IMR-90 (cell line): ENCODE data around the gene CLN3. TPM values are rescaled to one million over a fixed set of nuclear protein-coding genes. Genes with fewer than 3 reads are reported as not detected.

Experiments
- ATAC-seq: fragments of 200-7000 bp; cut with Tn5 transposase; 2 replicates; pipeline ENCODE4 v1.9.1; 2020; ENCODE audit warnings: low read depth, mild to moderate bottlenecking, moderate library complexity
- BruUV-seq: library from RNA; stranded (reverse); fragments of 400-500 nt; replicated peaks from 2 replicates; lab custom pipeline; 2021; lab: Mats Ljungman, UMichigan
- CTCF ChIA-PET: fragments of 300-600 bp; formaldehyde crosslinking; extraction: SDS; loops from one replicate; lab custom pipeline; 2021; ENCODE audit warnings: antibody characterized with exemption; lab: Yijun Ruan, JAX
- POLR2A ChIA-PET: fragments of 300-600 bp; sonication (Branson Sonifier 250); formaldehyde crosslinking; loops from one replicate; lab custom pipeline; 2022; ENCODE audit warnings: antibody characterized with exemption; ENCODE audit not compliant: unreplicated experiment; lab: Charles Lee
- DNase-seq: peaks from one replicate; pipeline ENCODE4 v3.0.0; 2013
- H2AFZ ChIP-seq: replicated peaks from 2 replicates; pipeline ENCODE3; 2013; ENCODE audit warnings: low read length, mild to moderate bottlenecking; ENCODE audit not compliant: poor library complexity
- H2AK5ac ChIP-seq: 2 replicates; pipeline ENCODE4 v1.6.1; 2013; ENCODE audit warnings: low read depth, low read length, inconsistent platforms
- H2AK9ac ChIP-seq: replicated peaks from 2 replicates; pipeline ENCODE3; 2013; ENCODE audit warnings: mild to moderate bottlenecking, low read depth, low read length, moderate library complexity; ENCODE audit not compliant: poor library complexity
- H2BK120ac ChIP-seq: 2 replicates; pipeline ENCODE4 v1.6.1; 2013; ENCODE audit warnings: low read depth, low read length, inconsistent platforms
- H2BK15ac ChIP-seq: 3 replicates; pipeline ENCODE4 v1.6.1; 2013; ENCODE audit warnings: low read depth, low read length, inconsistent platforms
- H2BK20ac ChIP-seq: 2 replicates; pipeline ENCODE4 v1.6.1; 2013; ENCODE audit warnings: low read depth, mild to moderate bottlenecking, inconsistent platforms, low read length, moderate library complexity
- H2BK5ac ChIP-seq: 2 replicates; pipeline ENCODE4 v1.6.1; 2013; ENCODE audit warnings: mild to moderate bottlenecking, low read depth, low read length, inconsistent platforms; ENCODE audit not compliant: poor library complexity, severe bottlenecking
- H3K14ac ChIP-seq: replicated peaks from 2 replicates; pipeline ENCODE4 v1.6.1; 2013; ENCODE audit warnings: low read depth, low read length, inconsistent platforms
- H3K18ac ChIP-seq: 2 replicates; pipeline ENCODE4 v1.6.1; 2013; ENCODE audit warnings: low read depth, low read length, control low read depth
- H3K23ac ChIP-seq: 2 replicates; pipeline ENCODE4 v1.6.1; 2013; ENCODE audit warnings: low read depth, low read length, inconsistent platforms
- H3K27ac ChIP-seq: 2 replicates; pipeline ENCODE4 v1.5.1; 2013; ENCODE audit warnings: mild to moderate bottlenecking, control low read depth, low read length; ENCODE audit not compliant: insufficient read depth
- H3K27me3 ChIP-seq: 2 replicates; pipeline ENCODE4 v1.6.1; 2013; ENCODE audit warnings: low read length; ENCODE audit not compliant: control insufficient read depth, insufficient read depth
- H3K36me3 ChIP-seq: 2 replicates; pipeline ENCODE4 v1.6.1; 2013; ENCODE audit warnings: low read length, mixed read lengths; ENCODE audit not compliant: control insufficient read depth, insufficient read depth
- H3K4ac ChIP-seq: 2 replicates; pipeline ENCODE4 v1.6.1; 2013; ENCODE audit warnings: low read depth, low read length, inconsistent platforms
- H3K4me1 ChIP-seq: 2 replicates; pipeline ENCODE4 v1.6.1; 2013; ENCODE audit warnings: low read length, mixed read lengths; ENCODE audit not compliant: control insufficient read depth, insufficient read depth
- H3K4me2 ChIP-seq: 2 replicates; pipeline ENCODE4 v1.6.1; 2013; ENCODE audit warnings: low read depth, mild to moderate bottlenecking, control low read depth, low read length, moderate library complexity
- H3K4me3 ChIP-seq: 2 replicates; pipeline ENCODE4 v1.5.1; 2013; ENCODE audit warnings: low read depth, mild to moderate bottlenecking, control low read depth, low read length, moderate library complexity; ENCODE audit not compliant: insufficient read depth
- H3K56ac ChIP-seq: 2 replicates; pipeline ENCODE4 v1.6.1; 2013; ENCODE audit warnings: low read length, inconsistent platforms; ENCODE audit not compliant: insufficient read depth; ENCODE audit errors: extremely low read depth
- H3K79me1 ChIP-seq, 2 experiments: 2 replicates each; pipeline ENCODE4 v1.6.1; 2013; ENCODE audit warnings: low read length in 2 of 2, inconsistent platforms in 1 of 2, low read depth in 1 of 2
- H3K9ac ChIP-seq: 2 replicates; pipeline ENCODE4 v1.6.1; 2013; ENCODE audit warnings: low read depth, low read length, control low read depth
- H3K9me1 ChIP-seq: 2 replicates; pipeline ENCODE4 v1.6.1; 2013; ENCODE audit warnings: low read length, inconsistent platforms; ENCODE audit not compliant: insufficient read depth
- H3K9me3 ChIP-seq: 2 replicates; pipeline ENCODE4 v1.6.1; 2013; ENCODE audit warnings: low read length; ENCODE audit not compliant: control insufficient read depth, insufficient read depth
- H4K20me1 ChIP-seq: 2 replicates; pipeline ENCODE4 v1.6.1; 2013; ENCODE audit warnings: low read length, inconsistent platforms; ENCODE audit not compliant: insufficient read depth
- H4K5ac ChIP-seq: 2 replicates; pipeline ENCODE4 v1.6.1; 2013; ENCODE audit warnings: mild to moderate bottlenecking, low read depth, low read length, control low read depth
- H4K8ac ChIP-seq, 2 experiments: 2 replicates each; pipeline ENCODE4 v1.6.1; 2013; ENCODE audit warnings: low read depth in 2 of 2, low read length in 2 of 2, control low read depth in 1 of 2, inconsistent platforms in 1 of 2
- H4K91ac ChIP-seq: 2 replicates; pipeline ENCODE4 v1.6.1; 2013; ENCODE audit warnings: low read depth, low read length, inconsistent platforms; ENCODE audit not compliant: insufficient read depth
- BHLHE40 ChIP-seq: fragments of 150-350 bp; IDR thresholded peaks from 2 replicates; pipeline ENCODE4 v1.6.1; 2016; ENCODE audit warnings: mild to moderate bottlenecking, low read depth, low read length
- CEBPB ChIP-seq: IDR thresholded peaks from 2 replicates; pipeline ENCODE4 v1.6.1; 2012; ENCODE audit warnings: low read depth, low read length, improper control_type of control experiment
- CHD1 ChIP-seq: IDR thresholded peaks from 2 replicates; pipeline ENCODE4 v1.6.1; 2012; ENCODE audit warnings: low read depth, low read length, improper control_type of control experiment
- ELK1 ChIP-seq: fragments of 150-350 bp; IDR thresholded peaks from 2 replicates; pipeline ENCODE4 v1.6.1; 2016; ENCODE audit warnings: low read depth, mild to moderate bottlenecking, low read length, moderate library complexity, borderline replicate concordance
- FOS ChIP-seq: fragments of 150-350 bp; IDR thresholded peaks from 2 replicates; pipeline ENCODE4 v1.6.1; 2016; ENCODE audit warnings: low read depth, low read length
- MAFK ChIP-seq: IDR thresholded peaks from 2 replicates; pipeline ENCODE4 v1.6.1; 2012; ENCODE audit warnings: low read depth, low read length, improper control_type of control experiment
- MXI1 ChIP-seq: IDR thresholded peaks from 2 replicates; pipeline ENCODE4 v1.6.1; 2012; ENCODE audit warnings: low read depth, mild to moderate bottlenecking, low read length, moderate library complexity, borderline replicate concordance
- POLR2A ChIP-seq: IDR thresholded peaks from 2 replicates; pipeline ENCODE4 v1.6.1; 2012; ENCODE audit warnings: mild to moderate bottlenecking, low read depth, low read length
- RAD21 ChIP-seq: IDR thresholded peaks from 2 replicates; pipeline ENCODE4 v1.6.1; 2012; ENCODE audit warnings: low read length, improper control_type of control experiment
- RCOR1 ChIP-seq: IDR thresholded peaks from 2 replicates; pipeline ENCODE4 v1.6.1; 2012; ENCODE audit warnings: mild to moderate bottlenecking, low read length, improper control_type of control experiment; ENCODE audit not compliant: insufficient replicate concordance
- SMC3 ChIP-seq: fragments of 150-350 bp; IDR thresholded peaks from 2 replicates; pipeline ENCODE4 v1.6.1; 2016; ENCODE audit warnings: low read depth, mild to moderate bottlenecking, antibody characterized with exemption, low read length, moderate library complexity
- WGBS, 2 experiments: methylation state at CpG; one replicate each; pipeline versions ENCODE4 v1.1.5 to v1.1.7; 2013; ENCODE audit warnings: missing lambda C conversion rate in 2 of 2; ENCODE audit not compliant: insufficient read length in 1 of 2; ENCODE audit errors: extremely low coverage in 2 of 2; 5-methylcytosine and 5-hydroxymethylcytosine counted together
- dilution Hi-C: fragments of 300-500 bp; cut with HindIII; formaldehyde crosslinking; loops from one replicate; pipeline ENCODE4 v1.14.3; 2018; ENCODE audit warnings: low sequenced_read_pairs; ENCODE audit not compliant: unreplicated experiment
- in situ Hi-C: fragments of 300-500 bp; cut with MboI; formaldehyde crosslinking; loops from 3 replicates; pipeline ENCODE4 v1.14.3; 2019; ENCODE audit warnings: low sequenced_read_pairs, inconsistent platforms, mixed read lengths
- intact Hi-C: fragments of 100-400 bp; cut with micrococcal nuclease; formaldehyde crosslinking; loops from 2 replicates; pipeline ENCODE4 v1.10.0; 2022
- polyA plus RNA-seq, 3 experiments: library from polyadenylated mRNA; depleted of rRNA; stranded (reverse); fragments of >200 nt; gene quantifications; 2 replicates each; pipeline ENCODE4 v1.2.3, GENCODE V29; 2012; ENCODE audit warnings: low replicate concordance in 1 of 3
- total RNA-seq: library from RNA; depleted of rRNA; stranded (reverse); fragments of >200 nt; gene quantifications from 2 replicates; pipeline ENCODE4 v1.2.3, GENCODE V29; 2012

CLN3 gene
- total and polyA plus RNA-seq, 2 of the 4 experiments (the other 2 are of a cell fraction), result 3.9 to 15.9 TPM

GRCh38 chr16:28494121-28494851, 2.4 kb upstream of the CLN3 start, which contains the start of gene APOBR:
TSS of gene APOBR (plus strand) at chr16:28494643. CDS start at chr16:28494682, 39 bp downstream.
- Histone ChIP-seq H3K56ac (no peak within 1 kb of the TSS), H3K27ac (no peak within 1 kb of the TSS), H2BK15ac (no peak within 1 kb of the TSS), H3K4me2 (no peak within 1 kb of the TSS), H2BK120ac (no peak within 1 kb of the TSS), H3K23ac (no peak within 1 kb of the TSS), H2AK5ac (no peak within 1 kb of the TSS), H2BK5ac (no peak within 1 kb of the TSS), H3K9me3 (no peaks in the 10 kb centered on the region), H3K14ac (no peak within 1 kb of the TSS), H4K5ac (no peak within 1 kb of the TSS), H4K20me1 (no peaks in the 10 kb centered on the region), H3K4me3 (no peak within 1 kb of the TSS), H3K9me1 (no peaks in the 10 kb centered on the region), H3K18ac (no peak within 1 kb of the TSS), H3K79me1 (peaks cover 0 to 13% of the 10 kb centered on the region in 2 experiments; a peak in 3 of 4 replicates), H2AFZ (peak within 1 kb of the TSS; percentile 69), H2AK9ac (peak within 1 kb of the TSS; percentile 50), H3K9ac (no peak within 1 kb of the TSS), H3K4ac (no peak within 1 kb of the TSS), H2BK20ac (no peak within 1 kb of the TSS), H4K91ac (no peak within 1 kb of the TSS), H3K36me3 (no peaks in the 10 kb centered on the region), H4K8ac (no peak within 1 kb of the TSS), H3K4me1 (no peaks in the 10 kb centered on the region), H3K27me3 (peaks cover 13% of the 10 kb centered on the region)
- ChIA-PET POLR2A (no interaction called here), CTCF (no interaction called here)
- ATAC-seq (no peak), DNase-seq (no peak)
- intact Hi-C loops (loop anchor here (5.0 kb wide), 1 partner anchor 43 kb away; the partner anchor contains the start of gene NUPR1), in situ Hi-C loops (no loop called here), dilution Hi-C loops (no loop called here)
- WGBS, 2 experiments, result 64% methylated on average over 3 of the region's 12 CpGs; no CpG with 5 or more reads in 1 of the 2 experiments
- BruUV-seq, result no TSS peak
- TF ChIP-seq RAD21, result no peak
- no peak for TF ChIP-seq POLR2A
- TF ChIP-seq SMC3, result no peak
- TF ChIP-seq CHD1, result no peak
- TF ChIP-seq FOS, result no peak
- no peak for TF ChIP-seq CEBPB
- TF ChIP-seq MAFK, result no peak
- TF ChIP-seq RCOR1, result no peak
- TF ChIP-seq ELK1, result no peak
- TF ChIP-seq BHLHE40, result no peak
- no peak for TF ChIP-seq MXI1
